Measurements from ENCODE around the gene ARL6IP5. TPM values are rescaled to one million over a fixed set of nuclear protein-coding genes. Genes with fewer than 3 reads are reported as not detected.

ARL6IP5 gene
- total RNA-seq, 2 donors from 2014 or later = 153 to 174 TPM

DNA sequence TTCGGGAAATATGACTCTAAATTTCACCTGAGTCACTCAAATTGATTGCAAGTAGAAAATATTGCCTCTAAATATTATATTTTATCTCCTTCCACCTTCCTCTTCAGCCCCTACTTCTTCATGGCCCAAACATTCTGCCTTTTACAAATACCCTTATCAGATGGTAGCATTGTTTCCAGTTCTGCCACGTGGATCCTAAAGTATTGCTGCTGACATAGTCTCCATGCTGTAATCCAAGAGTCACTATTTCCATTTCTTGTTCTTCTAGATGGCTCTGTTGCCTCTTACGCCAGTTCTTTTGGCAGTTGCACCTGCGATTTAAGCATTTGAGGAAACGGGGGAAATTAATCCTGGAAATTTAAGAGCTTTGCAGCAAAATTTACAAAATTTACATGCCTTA, 24.1 kb downstream of the ARL6IP5 start:
- intact Hi-C loops (cut with DNase I) = no loop called here

GRCh38 chr3:69110941-69111546, 26.3 kb downstream of the ARL6IP5 start:
- intact Hi-C loops (cut with DNase I) = no loop called here
- no peak for DNase-seq (ENCODE audit: low spot score)

More for the DNA sequence above, 24.1 kb downstream of the ARL6IP5 start:
- DNase-seq (ENCODE audit: low spot score) = no peak

GRCh38 chr3:69113536-69113935, 28.8 kb downstream of the ARL6IP5 start:
- intact Hi-C loops (cut with DNase I) = no loop called here
- no peak for DNase-seq (ENCODE audit: low spot score)

DNA sequence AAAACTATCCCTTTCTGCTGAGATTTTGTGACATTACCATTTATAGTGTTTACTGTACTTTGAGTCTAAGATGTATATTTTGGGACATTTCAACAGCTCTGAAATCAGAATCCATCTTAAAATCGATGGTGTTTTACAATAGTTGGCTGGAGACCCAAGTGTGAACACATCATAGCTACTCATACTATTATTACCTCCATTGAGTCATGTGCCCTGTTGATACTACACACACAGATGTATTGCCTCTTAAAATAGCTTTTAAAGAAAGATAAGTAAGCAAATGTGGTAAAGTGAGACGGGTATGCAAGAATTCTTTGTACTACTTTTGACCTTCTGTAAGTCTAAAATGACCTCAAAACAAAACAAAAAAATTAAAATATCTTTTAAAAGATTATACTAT, 31.0 kb downstream of the ARL6IP5 start:
- intact Hi-C loops (cut with DNase I) = no loop called here
- no peak for DNase-seq (ENCODE audit: low spot score)

- intact Hi-C loops (cut with DNase I) = no loop called here
- no peak for DNase-seq (ENCODE audit: low spot score)
These were observed 31.4 kb downstream of the ARL6IP5 start for GRCh38 chr3:69116162-69116561.

DNA sequence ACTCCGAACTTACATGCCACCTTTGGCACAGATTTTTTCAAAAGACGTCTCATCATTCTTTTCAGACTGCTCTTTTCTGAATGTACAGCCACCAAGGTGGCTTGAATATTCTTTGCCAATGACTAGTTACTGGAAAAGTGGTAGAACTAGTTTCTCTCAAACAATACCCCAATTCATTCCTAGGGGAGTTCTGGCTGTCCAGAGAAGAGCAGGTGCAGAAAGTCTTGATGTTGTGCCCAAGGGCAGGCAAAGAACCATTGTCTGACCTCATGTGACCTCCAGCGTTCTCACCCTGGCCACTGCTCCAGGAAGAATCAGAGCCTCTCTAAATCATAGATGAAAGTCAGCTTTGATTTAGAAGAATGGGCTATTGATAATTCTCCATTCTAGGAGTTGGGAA, 32.2 kb downstream of the ARL6IP5 start:
- no peak for DNase-seq (ENCODE audit: low spot score)
- intact Hi-C loops (cut with DNase I) = no loop called here

DNA sequence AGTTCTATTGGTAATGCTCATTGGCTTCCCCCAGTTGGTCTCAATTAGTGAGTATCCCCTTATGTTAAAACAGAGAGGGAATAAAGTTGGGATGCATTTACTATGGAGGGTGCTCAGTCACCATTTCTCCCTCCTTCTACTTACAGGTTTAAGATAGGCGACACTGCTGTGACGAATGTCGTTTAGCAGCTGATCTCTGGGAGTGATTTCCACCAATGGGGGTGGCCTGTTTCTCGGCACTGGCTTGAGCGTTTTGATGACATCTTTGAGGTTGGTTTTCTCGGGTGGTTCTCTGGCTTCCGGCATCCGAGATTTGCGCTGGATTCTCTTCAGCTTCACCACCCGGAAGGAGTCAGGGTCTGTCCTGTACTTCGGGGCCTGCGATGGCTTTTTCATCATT, 33.8 kb downstream of the ARL6IP5 start:
- no peak for DNase-seq (ENCODE audit: low spot score)
- intact Hi-C loops (cut with DNase I) = no loop called here

- DNase-seq (ENCODE audit: low spot score) = no peak
- intact Hi-C loops (cut with DNase I) = no loop called here
These were observed 34.4 kb downstream of the ARL6IP5 start for GRCh38 chr3:69119138-69119537.

- DNase-seq (ENCODE audit: low spot score) = no peak
- intact Hi-C loops (cut with DNase I) = loop anchor here in 1 of 2 donors (10.0 kb wide), 1 partner anchor 545 kb away; no protein-coding TSS in a partner anchor
These were observed 34.9 kb downstream of the ARL6IP5 start for GRCh38 chr3:69119681-69120080.

DNA sequence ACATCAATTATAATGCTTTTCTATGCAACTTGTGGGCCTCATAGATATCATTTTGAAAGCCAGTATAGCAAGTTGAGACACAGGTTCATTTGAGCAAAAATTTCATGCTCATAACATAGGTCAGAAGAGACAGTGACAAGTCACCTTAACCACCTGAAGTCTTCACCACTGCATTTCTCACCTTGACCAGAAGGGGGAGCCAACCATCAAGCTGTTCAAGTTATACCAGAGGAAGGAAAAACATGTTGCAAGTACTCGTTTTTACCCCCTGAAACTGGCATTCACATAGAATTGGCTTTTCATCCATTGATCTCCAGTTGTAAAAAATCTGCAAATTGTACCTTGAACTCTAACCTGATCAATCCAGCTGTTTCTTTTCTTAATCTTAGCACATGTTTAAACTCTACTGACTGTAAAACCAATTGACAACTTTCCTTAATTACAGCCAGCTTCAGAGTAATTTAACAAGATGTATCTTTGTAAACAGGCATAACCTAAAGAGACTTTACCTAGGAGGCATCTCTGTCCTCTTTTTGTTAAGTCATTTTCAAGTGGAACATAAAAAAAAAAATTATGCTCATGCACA, 36.2 kb downstream of the ARL6IP5 start:
- DNase-seq (ENCODE audit: low spot score) = no peak
- intact Hi-C loops (cut with DNase I) = loop anchor here in 1 of 2 donors (10.0 kb wide), 1 partner anchor 544 kb away; no protein-coding TSS in a partner anchor

- intact Hi-C loops (cut with DNase I) = loop anchor here in 1 of 2 donors (10.0 kb wide), 1 partner anchor 543 kb away; no protein-coding TSS in a partner anchor
These were observed 36.8 kb downstream of the ARL6IP5 start for GRCh38 chr3:69121513-69121912.

DNA sequence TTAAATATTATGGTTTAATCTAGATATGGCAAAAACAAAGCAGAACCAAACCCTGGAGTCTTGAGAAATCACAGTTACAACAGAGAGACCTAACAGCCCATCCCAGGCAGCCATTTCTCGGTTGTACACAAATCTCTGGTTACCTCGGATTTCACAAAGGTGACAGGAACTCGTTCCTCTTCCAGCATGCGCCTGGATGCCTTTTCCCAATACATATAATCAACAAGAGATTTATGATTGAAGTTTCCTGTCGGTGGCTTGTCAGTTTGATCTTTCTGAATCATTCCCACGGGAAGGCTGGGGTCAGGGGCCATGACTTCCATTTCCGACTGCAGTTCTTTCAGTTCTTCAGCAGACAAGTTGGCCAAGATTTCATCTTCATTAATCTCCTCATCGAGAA, 37.2 kb downstream of the ARL6IP5 start:
- intact Hi-C loops (cut with DNase I) = loop anchor here in 1 of 2 donors (10.0 kb wide), 1 partner anchor 543 kb away; no protein-coding TSS in a partner anchor
- DNase-seq (ENCODE audit: low spot score) = no peak

More at GRCh38 chr3:69121513-69121912, 36.8 kb downstream of the ARL6IP5 start:
- no peak for DNase-seq (ENCODE audit: low spot score)

GRCh38 chr3:69122403-69122802, 37.7 kb downstream of the ARL6IP5 start, which contains the start of gene LMOD3:
Gene LMOD3, minus strand, starts transcription at chr3:69122595. Its CDS starts 209 bp downstream, at chr3:69122386.
- DNase-seq (ENCODE audit: low spot score) = no peak
- intact Hi-C loops (cut with DNase I) = loop anchor here in 1 of 2 donors (10.0 kb wide), 1 partner anchor 542 kb away; no protein-coding TSS in a partner anchor

- intact Hi-C loops (cut with DNase I) = loop anchor here in 1 of 2 donors (10.0 kb wide), 1 partner anchor 539 kb away; no protein-coding TSS in a partner anchor
- no peak for DNase-seq (ENCODE audit: low spot score)
These were observed 41.5 kb downstream of the ARL6IP5 start for GRCh38 chr3:69126216-69126615.

DNA sequence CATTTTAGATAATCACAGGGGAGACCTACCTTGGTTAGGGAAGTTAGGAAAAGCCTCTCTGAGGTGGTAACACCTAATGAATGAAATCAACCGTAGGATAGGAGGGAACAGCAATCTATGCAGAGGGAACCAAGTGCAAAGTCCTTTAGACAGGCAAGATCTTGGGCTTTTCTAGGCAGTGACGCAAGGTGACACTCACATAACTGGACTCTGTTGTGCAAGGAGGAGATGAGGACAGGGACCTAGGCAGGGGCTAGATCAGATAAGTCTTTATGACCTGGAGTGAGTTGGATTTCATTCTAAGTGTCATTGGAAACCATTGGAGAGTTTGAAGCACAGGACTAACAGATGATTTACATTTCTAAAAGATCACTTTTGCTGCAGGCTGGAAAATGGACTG, 42.3 kb downstream of the ARL6IP5 start:
- DNase-seq (ENCODE audit: low spot score) = no peak
- intact Hi-C loops (cut with DNase I) = loop anchor here in 1 of 2 donors (10.0 kb wide), 1 partner anchor 538 kb away; no protein-coding TSS in a partner anchor

- DNase-seq (ENCODE audit: low spot score) = no peak
- intact Hi-C loops (cut with DNase I) = loop anchor here in 1 of 2 donors (10.0 kb wide), 1 partner anchor 536 kb away; no protein-coding TSS in a partner anchor
These were observed 43.8 kb downstream of the ARL6IP5 start for GRCh38 chr3:69128509-69128908.

DNA sequence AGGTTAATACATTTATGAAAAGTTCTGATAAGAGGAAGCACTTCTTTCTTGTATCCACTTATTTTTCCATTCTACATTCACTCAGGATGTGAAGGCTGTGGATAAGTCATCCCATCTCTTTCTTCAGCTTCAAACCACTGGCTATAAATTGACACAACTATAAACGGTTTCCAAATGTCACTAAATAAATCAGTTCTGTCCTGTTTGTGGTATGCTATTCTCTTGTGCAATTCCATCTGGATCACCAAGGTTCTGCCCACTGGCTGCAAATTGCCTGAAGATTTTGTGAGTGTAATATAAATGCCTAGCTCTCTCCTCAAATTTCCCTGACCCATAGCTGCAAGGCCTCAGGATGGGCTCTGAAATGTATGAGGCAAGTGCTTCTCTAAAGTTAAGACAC, 44.8 kb downstream of the ARL6IP5 start:
- intact Hi-C loops (cut with DNase I) = loop anchor here in 1 of 2 donors (10.0 kb wide), 1 partner anchor 535 kb away; no protein-coding TSS in a partner anchor
- DNase-seq (ENCODE audit: low spot score) = no peak

GRCh38 chr3:69130689-69131088, 46.0 kb downstream of the ARL6IP5 start:
- intact Hi-C loops (cut with DNase I) = no loop called here
- no peak for DNase-seq (ENCODE audit: low spot score)

- intact Hi-C loops (cut with DNase I) = no loop called here
- DNase-seq (ENCODE audit: low spot score) = no peak
These were observed 52.3 kb downstream of the ARL6IP5 start for GRCh38 chr3:69137005-69137404.

- DNase-seq (ENCODE audit: low spot score) = no peak
- intact Hi-C loops (cut with DNase I) = no loop called here
These were observed 52.7 kb downstream of the ARL6IP5 start for GRCh38 chr3:69137412-69137811.

All from posterior vena cava (tissue), 2 donors.